ENCODE results near the gene HOXA1.
A peak's percentile ranks its signal among the peaks of the same experiment; 100 is the strongest.

Gene HOXA1

DNA sequence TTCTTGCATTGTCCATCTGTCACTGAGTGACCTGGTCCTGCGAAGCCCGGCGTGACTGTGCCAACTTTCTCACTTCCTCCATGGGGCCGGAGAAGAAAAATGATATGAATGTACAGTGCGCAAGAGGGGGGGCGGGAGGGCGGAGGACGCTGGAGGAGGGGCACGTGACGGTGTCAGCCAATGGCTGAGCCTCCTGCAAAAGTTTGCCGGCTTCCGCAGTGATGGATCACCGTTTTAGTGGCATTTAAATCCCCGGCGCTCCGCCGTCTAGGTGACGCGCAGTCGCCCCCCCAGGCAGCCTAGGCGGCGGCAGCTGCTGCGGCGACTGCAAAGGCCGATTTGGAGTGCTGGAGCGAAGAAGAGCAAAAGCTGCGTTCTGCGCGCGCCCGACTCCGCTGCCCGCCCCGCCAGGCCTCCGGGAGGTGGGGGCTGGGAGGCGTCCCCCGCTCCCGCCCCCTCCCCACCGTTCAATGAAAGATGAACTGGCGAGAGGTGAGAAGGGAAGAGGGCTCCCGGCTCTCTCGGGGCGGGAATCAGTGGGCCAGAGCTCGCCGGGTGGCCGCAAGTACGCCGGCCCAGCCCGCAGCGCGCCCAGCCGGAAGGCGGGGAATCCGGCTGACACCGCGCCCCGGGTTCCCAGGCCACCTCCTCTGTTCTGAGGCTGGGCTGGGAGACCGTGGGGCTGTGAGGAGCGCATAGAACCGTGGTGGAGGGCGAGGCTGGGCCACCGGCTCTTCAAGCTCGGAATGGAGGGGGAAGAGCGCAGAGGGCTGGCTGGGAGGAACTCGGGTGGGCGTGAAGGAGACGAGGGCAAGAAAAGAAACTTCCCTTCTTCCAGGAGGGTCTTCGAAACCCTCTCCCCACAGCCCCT, at the start of gene HOXA1:
HOXA1 (minus strand) TSS at position 104 of the 871 bp plus-strand sequence; CDS start at position 16, 88 bp downstream.
- DNase-seq (ENCODE audit: low read depth) = peak; percentile 44

DNA sequence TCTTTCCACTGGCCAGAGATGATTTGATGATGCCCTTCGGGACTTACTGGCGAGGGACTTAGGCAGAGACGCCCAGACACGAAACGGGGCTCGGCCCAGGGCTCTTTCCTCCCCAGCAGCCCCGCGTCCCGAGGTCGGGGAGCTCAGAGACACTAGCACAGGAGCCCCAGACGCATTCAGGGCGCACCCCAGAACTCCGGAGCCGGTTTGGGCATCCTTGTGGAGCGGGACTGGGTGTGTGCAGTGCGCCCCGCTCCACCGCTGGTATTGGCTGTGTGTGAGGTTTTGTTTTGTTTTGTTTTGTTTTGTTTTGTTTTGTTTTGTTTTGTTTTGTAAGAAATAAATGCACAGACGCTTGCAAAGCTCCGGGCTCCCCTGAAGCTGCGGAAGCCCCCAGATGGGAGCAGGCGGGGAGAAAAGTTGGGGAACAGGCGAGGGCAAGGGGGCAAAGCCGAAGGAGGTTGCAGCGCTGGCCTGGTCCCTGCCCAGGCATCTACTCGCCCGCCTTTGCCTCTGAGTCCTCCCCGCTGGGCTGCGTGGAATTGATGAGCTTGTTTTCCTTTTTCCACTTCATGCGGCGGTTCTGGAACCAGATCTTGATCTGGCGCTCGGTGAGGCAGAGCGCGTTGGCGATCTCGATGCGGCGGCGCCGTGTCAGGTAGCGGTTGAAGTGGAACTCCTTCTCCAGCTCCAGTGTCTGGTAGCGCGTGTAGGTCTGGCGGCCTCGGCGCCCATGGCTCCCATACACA, 49.5 kb upstream of the HOXA1 start:
- DNase-seq (ENCODE audit: low read depth) = no peak

DNA sequence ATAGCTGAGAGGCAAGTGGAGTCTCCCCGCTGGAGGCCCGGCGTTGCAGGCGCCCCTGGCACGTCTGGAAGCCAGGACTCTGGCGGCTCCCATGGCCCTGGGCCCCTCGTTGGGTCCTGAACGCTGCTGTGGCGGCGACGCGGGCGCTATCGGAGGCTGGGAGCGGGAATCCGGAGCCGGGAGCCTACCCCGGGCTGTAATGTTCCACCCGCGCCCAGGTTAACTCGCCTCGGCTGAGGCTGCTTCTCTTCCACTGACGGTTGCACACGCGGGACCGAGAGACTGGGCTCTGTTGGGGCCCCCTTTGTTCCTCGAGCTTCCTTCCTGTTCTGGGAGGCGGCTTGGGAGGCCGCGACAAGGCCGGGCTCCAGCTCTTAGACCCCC, 49.0 kb upstream of the HOXA1 start:
- DNase-seq (ENCODE audit: low read depth) = no peak

DNA sequence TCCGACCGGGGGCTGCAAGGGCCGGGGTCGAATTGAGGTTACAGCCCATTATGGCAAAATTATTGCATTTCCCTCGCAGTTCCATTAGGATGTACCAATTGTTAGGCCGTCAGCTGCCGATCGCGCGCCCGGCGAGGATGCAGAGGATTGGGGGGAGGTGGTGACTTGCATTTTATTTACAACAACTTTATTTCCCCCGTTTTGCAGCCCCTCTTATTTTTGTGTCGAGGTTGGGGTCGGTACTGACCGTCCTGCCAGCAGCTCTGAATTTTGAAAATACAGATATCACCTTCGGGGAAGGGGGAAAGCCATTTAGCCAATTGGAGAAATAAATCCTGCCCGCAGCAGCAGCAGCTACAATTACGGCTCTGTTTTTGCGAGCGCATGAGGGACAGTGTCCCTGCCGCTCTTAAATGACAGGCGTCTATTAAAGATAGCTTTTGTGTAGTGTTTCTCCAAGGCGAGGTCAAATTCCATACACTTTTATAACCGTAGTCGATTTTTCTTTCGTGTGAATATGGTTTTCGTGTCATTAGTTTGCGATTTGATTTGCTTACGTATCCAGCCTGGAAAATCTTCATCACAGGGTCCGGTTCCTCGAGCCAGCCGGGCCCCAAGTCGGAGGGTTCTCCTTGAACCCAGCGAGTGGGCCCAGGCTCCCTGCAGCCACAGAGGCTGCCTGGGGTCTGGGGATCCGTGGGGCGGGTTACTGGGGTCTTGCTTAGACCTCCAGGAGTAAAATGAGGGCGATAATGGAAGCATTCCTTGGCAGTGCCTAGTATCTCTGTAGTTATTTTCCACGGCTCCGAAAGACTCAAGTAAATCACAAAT, 48.4 kb upstream of the HOXA1 start:
- DNase-seq (ENCODE audit: low read depth) = no peak

DNA sequence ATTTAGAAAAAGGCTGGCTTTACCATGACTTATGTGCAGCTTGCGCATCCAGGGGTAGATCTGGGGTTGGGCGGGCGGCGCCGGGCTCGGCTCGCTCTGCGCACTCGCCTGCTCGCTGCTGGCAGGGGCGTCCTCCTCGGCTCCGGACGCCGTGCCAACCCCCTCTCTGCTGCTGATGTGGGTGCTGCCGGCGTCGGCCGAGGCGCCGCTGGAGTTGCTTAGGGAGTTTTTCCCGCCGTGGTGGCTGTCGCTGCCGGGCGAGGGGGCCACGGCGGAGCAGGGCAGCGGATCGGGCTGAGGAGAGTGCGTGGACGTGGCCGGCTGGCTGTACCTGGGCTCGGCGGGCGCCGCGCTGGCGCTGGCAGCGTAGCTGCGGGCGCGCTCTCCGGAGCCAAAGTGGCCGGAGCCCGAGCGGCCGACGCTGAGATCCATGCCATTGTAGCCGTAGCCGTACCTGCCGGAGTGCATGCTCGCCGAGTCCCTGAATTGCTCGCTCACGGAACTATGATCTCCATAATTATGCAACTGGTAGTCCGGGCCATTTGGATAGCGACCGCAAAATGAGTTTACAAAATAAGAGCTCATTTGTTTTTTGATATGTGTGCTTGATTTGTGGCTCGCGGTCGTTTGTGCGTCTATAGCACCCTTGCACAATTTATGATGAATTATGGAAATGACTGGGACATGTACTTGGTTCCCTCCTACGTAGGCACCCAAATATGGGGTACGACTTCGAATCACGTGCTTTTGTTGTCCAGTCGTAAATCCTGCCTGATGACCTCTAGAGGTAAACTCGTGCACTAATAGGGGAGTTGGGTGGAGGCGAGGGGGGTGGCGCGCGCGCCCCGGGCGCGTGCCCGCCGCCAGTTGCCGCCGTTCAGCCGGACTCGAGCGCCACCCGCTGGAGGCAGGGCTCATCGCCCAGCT, 47.5 kb upstream of the HOXA1 start, which contains the start of gene HOXA5:
HOXA5 (minus strand) TSS at position 659 of the 927 bp plus-strand sequence; CDS start at position 585, 74 bp downstream.
- DNase-seq (ENCODE audit: low read depth) = no peak

DNA sequence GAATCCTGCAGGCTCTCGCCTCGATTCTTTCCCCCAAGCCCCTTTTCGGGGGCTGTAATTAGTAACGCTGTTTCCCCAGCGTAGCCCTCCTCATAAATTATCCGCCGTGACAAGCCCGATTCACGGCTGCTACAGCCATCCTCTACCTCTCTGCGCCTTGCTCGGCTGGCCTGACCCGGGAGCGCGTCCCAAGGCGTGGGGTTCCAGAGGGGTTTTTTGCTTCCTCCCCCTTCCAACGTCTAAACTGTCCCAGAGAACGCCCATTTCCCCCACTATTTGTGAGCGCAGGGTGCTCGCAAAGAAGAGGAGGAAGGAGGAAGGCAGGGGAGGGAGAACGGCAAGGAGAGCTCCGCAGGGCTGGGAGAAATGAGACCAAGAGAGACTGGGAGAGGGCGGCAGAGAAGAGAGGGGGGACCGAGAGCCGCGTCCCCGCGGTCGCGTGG, 46.8 kb upstream of the HOXA1 start:
- DNase-seq (ENCODE audit: low read depth) = no peak

DNA sequence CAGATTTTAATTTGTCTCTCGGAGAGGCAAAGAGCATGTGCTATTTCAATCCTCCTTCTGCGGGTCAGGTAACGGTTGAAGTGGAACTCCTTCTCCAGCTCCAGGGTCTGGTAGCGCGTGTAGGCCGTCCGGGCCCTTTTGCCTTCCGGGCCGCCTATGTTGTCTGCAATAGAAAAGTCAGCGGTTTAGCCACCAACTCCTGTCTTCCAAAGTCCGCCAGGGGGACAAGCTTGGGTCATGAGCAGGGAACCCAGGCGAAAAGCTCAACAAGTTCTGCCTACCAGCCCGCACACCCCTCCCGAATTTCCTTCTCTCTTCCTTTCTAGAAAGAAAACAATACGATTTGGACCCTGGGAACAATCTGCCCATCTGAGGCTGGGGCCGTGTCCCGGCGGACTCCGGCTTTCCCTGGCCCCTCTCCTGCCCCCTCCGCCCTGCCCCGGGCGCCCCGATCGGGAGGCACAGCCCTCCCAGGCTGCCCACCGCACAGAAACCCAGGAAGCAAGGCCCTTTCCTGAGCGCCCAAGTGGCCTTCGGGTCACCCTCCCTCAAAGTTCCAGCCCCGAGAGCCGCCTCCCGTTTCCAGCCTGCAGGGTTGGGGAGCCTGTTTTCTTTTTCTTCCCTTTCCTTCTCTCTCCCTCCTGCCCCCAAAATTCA, 46.3 kb upstream of the HOXA1 start:
- DNase-seq (ENCODE audit: low read depth) = no peak

DNA sequence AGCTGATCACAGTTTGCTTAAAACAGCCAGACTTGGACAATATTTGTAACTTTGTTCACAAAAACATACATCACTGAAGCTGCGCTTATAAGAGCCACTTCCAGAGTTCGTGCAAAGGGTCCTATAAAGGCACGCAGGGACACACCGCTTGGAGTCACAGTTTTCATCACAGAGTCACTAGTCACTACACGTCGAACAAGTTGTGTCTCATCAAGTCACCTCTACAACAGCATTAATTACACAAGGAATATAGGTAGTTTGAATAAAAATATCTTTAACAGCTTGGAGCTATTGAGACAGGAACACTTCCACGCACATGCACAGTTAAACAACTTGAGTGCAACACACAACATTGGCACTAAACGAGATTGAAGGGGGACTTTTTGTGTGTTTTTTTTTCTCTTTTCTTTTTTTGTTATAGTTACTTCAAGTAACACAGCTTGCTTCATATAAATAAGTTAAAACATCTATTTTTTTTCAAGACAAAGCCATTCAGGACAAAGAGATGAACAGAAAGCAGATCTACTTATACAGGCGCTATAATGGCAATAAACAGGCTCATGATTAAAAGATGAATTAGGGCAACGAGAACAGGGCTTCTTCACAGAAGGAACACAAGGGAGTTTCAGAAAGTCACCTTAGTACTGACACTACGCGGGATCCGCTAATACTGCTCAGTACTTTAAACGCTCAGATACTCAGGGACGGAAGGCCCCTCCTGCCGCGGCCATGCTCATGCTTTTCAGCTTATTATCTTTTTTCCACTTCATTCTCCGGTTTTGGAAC, 45.5 kb upstream of the HOXA1 start:
- no peak for DNase-seq (ENCODE audit: low read depth)

DNA sequence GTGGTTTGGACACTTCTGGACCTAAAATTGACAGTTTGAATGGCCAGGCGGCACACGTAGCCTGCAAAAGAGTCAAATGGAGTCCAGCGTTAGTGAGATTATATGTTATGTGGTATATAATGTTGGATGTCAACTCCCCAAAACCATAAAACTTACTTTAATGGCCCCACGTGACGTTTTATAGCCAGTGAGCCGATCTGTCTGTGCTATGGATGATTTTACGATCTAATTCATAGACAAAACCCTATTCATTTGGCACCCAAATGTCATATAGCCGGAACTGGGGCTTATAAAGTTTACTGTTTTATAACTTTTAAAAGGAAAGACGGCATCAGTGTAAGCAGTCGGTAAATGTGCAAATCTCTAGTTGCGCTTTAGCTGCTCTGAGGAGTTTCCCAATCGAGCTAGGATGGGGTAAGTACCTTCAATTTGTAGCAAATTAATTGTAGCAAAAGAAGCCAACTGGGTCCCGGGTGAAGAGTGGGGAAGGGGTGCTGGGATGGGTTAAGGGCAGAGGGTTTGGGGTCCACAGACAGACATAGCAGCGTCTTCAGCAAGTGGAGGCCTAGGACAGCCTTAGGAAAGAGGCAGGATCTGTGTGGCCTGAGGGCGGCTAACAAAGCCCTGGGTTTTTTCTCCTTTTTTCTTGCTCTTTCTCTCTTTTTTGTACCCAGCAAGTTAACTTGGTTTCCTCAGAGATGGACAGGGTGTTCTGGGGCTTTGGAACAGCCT, 44.5 kb upstream of the HOXA1 start:
- DNase-seq (ENCODE audit: low read depth) = no peak

DNA sequence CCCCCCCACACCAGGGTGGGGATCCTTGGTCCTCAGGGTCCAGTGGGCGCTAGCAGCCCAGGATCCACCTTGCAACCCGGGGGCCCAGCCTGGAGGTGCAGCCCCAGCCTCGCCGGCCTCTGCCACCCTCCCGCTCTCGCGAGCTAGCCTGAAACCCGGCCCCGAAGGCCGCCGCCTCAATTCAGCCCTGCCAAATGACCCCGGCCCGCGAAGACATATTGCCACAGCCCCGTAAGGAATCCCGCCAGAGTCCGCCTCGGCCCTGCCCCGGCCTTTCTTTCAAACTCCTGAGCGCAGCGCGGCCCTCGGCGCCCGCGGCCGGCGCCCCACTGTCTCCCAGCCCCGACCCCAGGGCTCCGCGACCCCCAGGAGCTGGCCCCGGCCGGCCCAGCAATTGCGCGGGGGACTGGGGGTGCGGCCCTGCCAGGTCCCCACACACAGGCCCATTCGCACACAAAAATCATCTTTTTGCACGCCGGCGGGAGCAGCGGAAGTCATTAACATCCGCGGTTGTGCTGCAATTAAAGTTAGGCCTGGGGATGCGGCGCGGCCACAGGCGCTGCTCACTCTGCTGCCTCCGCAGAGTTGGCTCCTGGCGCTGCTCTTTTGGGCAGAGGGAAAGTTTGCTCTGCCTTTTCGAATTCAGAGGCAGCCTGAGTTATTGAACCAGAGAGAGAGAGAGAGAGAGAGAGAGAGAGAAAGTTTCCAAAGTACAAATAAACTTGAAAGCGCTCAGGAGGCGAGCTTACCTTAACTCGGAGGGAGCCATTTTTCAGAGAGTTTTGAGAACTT, 43.7 kb upstream of the HOXA1 start:
- no peak for DNase-seq (ENCODE audit: low read depth)

DNA sequence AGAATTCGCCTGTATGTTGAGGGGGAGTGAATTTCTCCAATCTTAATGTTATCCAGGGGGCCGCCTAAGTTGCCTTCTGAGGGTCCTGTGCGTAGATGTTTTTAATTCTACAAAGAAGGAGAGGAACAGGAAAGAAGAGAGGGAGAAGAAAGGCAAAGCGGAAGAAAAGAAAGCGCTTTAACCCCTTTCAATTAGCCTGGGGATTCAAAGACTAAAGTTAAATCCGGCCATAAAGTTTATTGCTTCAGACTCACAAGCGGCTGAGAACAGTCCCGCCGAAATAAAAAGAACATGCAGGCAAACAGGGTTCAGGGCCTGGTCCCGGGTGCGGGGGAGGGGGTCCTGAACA, 43.2 kb upstream of the HOXA1 start:
- no peak for DNase-seq (ENCODE audit: low read depth)

DNA sequence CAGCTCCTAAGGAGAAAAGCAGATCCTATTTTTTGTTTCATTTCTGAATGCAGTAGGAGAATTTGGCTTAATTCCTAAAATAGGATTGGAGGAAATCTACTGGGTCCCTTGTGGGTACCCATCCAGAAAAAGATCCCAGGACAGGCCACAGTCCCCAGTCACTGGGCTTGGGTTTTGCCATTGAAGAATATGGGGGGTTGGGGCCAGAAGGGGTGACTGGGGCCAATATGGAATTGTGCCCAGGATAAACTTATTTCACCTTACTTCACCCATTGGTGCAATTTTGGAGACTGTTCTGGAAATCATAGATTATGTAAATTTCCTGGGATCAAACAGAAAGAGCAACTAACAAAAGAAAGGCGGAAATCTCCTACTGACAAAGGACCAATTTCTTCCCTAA, 42.7 kb upstream of the HOXA1 start:
- DNase-seq (ENCODE audit: low read depth) = no peak

DNA sequence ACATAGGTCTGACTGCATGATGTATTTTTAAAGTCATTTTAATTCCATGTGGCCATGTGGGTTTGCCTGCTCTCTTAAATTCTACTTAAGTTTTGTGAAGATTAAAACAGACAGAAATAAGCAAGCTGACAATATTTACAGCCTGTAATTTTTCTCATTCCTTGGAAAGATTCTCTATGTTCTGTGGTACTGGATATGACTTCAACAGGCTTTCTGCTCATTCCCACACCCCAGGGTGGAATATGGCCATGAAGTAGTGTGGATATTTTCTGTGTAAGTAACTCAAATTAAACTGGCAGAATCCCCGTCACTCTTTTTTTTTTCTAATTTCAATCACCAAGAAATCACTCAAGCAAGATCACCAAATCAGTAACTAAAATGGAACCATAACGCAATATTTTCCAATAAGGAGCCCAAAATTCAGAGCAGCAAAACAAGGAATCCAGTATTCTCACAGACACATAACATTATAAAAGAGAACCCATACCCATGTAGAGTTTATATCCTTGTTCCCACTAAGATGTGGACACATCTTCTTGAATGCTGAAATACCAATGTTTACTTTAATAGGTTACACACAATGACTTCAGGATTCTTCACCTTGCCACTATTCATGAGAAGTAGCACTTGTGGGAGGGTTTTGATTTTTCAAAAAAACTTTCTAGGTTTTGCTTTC, 42.0 kb upstream of the HOXA1 start:
- no peak for DNase-seq (ENCODE audit: low read depth)

DNA sequence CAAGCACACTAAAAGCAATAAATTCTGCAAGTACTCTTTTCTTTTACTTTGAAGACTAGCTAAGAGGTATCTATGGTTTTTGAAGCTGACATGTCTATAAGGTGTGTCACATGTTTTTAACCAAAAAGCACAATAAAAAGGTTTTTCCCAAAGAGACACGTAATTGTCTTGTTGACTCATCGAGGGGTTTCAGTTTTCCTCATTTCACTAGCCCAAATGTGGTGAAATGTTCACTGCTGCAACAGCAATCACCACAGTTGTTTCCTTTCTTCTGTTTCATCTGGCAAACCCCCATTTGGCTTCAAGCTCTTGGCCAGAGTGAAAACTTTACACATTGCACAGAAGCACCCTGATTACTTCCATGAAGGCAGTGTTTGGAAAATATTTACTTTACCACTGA, 38.6 kb upstream of the HOXA1 start:
- DNase-seq (ENCODE audit: low read depth) = no peak

DNA sequence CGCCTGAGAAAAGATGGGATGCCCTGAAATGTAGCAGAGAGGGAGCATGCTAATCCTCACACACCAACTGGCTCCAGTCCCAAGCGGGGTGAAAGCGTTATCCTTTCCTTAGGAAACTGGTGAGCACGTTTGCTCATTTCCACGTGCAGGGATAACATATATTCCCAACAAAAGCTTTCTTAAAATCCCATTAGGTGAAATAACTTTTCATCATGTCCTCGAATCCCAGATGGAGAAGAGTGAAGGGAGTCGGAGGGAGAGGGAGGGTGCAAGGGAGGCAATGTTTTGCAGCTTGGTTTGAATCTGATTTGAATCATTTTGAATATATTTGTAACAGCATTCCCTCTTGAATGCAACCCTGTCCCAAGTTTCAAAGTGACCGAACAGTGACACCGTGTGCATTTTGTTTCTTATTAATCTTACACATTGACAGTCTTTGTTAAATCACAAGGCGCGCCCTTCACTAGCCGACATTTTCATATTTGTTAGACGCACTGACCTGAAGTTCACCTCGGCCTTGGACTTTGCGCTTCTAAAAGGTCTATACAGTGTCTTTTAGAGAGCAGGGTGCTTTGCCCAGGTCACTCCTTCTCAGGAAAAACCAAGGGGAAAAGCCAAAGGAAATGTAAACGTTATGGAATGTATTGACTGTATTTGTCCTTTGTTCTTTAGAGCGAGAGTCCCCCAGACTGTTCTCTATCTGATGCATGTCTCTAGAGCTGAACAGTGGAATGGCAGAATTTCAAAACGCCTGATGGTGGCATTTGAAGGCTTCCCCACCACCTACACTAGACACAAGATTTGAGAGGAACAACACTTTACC, 37.8 kb upstream of the HOXA1 start:
- no peak for DNase-seq (ENCODE audit: low read depth)

DNA sequence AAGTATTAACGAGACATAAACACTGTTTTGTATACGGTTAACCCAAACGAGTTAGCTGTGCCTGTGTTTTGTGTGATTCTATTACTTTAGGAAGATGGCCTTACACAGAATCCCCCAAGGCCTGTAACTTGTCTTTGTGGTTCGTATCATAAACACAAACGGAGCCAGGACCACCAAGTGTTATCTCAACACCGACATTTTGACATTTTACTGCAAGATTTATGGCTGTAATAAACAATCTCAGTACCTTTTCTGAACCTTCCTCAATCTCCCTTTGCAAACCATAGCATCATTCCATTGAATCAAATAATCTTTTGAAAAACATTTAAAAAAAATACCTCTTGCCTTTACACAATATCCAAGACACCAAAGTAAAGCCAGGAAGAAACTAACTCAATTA, 37.2 kb upstream of the HOXA1 start:
- no peak for DNase-seq (ENCODE audit: low read depth)

DNA sequence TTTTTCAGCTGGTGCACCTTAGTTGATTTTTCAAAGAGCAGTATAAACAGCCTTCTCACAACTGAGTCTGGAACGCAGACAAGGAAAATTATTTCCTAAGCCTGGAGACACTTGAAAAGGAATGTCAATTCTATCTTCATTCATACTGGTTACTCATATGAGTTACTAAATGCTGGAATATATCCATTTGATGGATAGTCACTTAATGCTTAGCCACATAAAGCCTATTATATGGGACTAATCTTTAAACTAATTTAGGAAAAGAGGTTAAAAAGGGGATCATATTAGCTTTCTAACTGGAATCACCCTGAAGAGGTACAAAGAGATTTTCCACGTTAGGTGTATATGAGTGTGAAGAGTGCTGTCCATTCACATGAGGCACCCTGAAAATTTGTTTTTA, 36.4 kb upstream of the HOXA1 start:
- no peak for DNase-seq (ENCODE audit: low read depth)
